Astrocyte of the spinal cord (primary cell): Measurements from ENCODE around the gene MARCO.

ENCODE experiments used
- DNase-seq: peaks from one replicate; pipeline ENCODE4 v3.0.0; 2011; ENCODE audit warnings: low read depth, low spot score
- H3K4me3 ChIP-seq: 2 replicates; pipeline ENCODE4 v1.5.1; 2011; ENCODE audit warnings: low read depth, mild to moderate bottlenecking, low read length, moderate library complexity
- in situ Hi-C: cut with HindIII; loops from 2 replicates; pipeline ENCODE4 v1.10.0; 2017; ENCODE audit warnings: low sequenced_read_pairs
- TF ChIP-seq, protein P1 (sequence below): IDR thresholded peaks from 2 replicates; pipeline ENCODE4 v1.5.1; 2012; ENCODE audit warnings: low read depth, mild to moderate bottlenecking, low read length, inconsistent platforms

Gene MARCO

GRCh38 chr2:118925476-118925875 lies 16.5 kb upstream of the MARCO start:
- H3K4me3 ChIP-seq: no peak overlapping the region
- TF ChIP-seq, protein P1, sequence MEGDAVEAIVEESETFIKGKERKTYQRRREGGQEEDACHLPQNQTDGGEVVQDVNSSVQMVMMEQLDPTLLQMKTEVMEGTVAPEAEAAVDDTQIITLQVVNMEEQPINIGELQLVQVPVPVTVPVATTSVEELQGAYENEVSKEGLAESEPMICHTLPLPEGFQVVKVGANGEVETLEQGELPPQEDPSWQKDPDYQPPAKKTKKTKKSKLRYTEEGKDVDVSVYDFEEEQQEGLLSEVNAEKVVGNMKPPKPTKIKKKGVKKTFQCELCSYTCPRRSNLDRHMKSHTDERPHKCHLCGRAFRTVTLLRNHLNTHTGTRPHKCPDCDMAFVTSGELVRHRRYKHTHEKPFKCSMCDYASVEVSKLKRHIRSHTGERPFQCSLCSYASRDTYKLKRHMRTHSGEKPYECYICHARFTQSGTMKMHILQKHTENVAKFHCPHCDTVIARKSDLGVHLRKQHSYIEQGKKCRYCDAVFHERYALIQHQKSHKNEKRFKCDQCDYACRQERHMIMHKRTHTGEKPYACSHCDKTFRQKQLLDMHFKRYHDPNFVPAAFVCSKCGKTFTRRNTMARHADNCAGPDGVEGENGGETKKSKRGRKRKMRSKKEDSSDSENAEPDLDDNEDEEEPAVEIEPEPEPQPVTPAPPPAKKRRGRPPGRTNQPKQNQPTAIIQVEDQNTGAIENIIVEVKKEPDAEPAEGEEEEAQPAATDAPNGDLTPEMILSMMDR: no peak
- no peak for DNase-seq
- in situ Hi-C loops: no loop called here

- no peak for DNase-seq
- in situ Hi-C loops: no loop called here
- TF ChIP-seq, protein P1: no peak
- H3K4me3 ChIP-seq: no peak overlapping the region
These were observed 16.0 kb upstream of the MARCO start for GRCh38 chr2:118925981-118926380.

DNA sequence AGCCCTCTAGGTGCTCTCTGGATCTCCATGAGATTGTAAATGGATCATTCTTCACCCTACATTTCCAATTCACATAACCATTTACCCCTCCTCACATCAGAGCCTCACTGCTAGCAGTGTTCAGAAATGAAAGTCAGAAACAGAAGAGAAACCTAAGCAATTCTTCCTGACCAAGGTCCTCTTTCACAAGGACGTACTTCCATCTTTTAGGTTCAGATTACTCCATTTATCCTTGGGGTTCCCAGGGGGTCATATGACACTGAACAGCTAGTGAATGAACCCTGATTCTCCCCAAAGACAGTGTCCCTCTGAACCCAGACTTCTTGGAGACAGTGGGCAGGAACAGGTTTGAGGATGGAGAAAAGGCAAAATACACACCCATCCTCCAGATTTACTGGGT lies 12.9 kb upstream of the MARCO start:
- in situ Hi-C loops: no loop called here
- no peak overlapping the region for H3K4me3 ChIP-seq
- no peak for DNase-seq
- TF ChIP-seq, protein P1: no peak

GRCh38 chr2:118932949-118933348 lies 9.0 kb upstream of the MARCO start:
- no peak overlapping the region for H3K4me3 ChIP-seq
- in situ Hi-C loops: no loop called here
- TF ChIP-seq, protein P1: no peak
- DNase-seq: no peak

DNA sequence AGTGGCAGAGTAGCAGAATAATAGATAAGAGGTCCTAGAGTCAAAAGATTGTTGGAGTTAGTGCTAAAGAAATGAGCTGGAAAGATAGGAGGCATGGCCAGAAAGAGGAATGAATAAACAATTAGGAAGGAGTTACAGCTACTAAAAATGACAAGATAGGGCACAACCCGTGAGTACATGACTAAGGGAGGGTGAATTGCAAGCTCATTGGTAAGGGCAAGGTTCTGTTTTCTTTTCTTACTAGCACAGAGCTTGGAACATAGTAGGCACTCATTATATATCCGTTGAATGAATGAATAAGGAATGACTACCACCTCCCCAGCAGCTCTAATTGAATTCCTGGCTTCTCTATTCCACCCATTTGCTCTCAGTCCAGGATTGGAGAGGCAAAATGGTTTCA lies 5.7 kb upstream of the MARCO start:
- H3K4me3 ChIP-seq: no peak overlapping the region
- in situ Hi-C loops: no loop called here
- TF ChIP-seq, protein P1: no peak
- no peak for DNase-seq

GRCh38 chr2:118936936-118937335 lies 5.1 kb upstream of the MARCO start:
- DNase-seq: no peak
- in situ Hi-C loops: no loop called here
- TF ChIP-seq, protein P1: no peak
- H3K4me3 ChIP-seq: no peak overlapping the region

- no peak overlapping the region for H3K4me3 ChIP-seq
- DNase-seq: no peak
- in situ Hi-C loops: no loop called here
- TF ChIP-seq, protein P1: no peak
These were observed 4.2 kb upstream of the MARCO start for GRCh38 chr2:118937817-118938216.
